Colonic mucosa (tissue), 4 donors: ENCODE data around the gene CREBBP. TPM values are rescaled to one million over a fixed set of nuclear protein-coding genes. Genes with fewer than 3 reads are reported as not detected.

Source experiments
- DNase-seq: peaks from one replicate; pipeline ENCODE4 v3.0.0-alpha.2; 2020
- H3K27ac ChIP-seq: fragments of 200-600 bp; one replicate; pipeline ENCODE4 v1.8.0; 2021
- H3K27me3 ChIP-seq: fragments of 200-600 bp; one replicate; pipeline ENCODE4 v1.8.0; 2021
- H3K36me3 ChIP-seq: fragments of 200-600 bp; one replicate; pipeline ENCODE4 v1.8.0; 2021
- H3K4me1 ChIP-seq: fragments of 200-600 bp; one replicate; pipeline ENCODE4 v1.8.0; 2021; ENCODE audit warnings: mild to moderate bottlenecking
- H3K4me3 ChIP-seq: fragments of 200-600 bp; one replicate; pipeline ENCODE4 v1.8.0; 2021
- H3K9ac ChIP-seq, 2 donors: one replicate each; pipeline ENCODE4 v1.7.0; 2013; ENCODE audit warnings: control low read depth in 2 of 2, low read depth in 2 of 2, low read length in 2 of 2
- H3K9me3 ChIP-seq: fragments of 200-600 bp; one replicate; pipeline ENCODE4 v1.8.0; 2021
- intact Hi-C: fragments of 100-400 bp; cut with DNase I; formaldehyde crosslinking; loops from one replicate; pipeline ENCODE4 v1.14.1; 2022
- total RNA-seq, 2 donors: library from RNA; stranded (reverse); fragmentation: NEBNext Ultra II Directional in 1 of 2; extraction: Animal tissue kit (Norgen Biotek cat#: 25700) in 1 of 2; gene quantifications; one replicate each; pipeline ENCODE4 v1.2.1, GENCODE V29; 2021
- TF ChIP-seq, protein P1 (sequence below): fragments of 200-600 bp; IDR thresholded peaks from one replicate; pipeline ENCODE4 v1.8.0; 2022; ENCODE audit warnings: antibody characterized with exemption, mild to moderate bottlenecking
- donor health status: healthy.
- donor health status: DM: no; HTN: no; CAD: no.
- donor health status: DM: no; HTN: no; CAD: no.

CREBBP gene
- total RNA-seq, 2 donors from 2014 or later = 42.0 to 45.2 TPM

DNA sequence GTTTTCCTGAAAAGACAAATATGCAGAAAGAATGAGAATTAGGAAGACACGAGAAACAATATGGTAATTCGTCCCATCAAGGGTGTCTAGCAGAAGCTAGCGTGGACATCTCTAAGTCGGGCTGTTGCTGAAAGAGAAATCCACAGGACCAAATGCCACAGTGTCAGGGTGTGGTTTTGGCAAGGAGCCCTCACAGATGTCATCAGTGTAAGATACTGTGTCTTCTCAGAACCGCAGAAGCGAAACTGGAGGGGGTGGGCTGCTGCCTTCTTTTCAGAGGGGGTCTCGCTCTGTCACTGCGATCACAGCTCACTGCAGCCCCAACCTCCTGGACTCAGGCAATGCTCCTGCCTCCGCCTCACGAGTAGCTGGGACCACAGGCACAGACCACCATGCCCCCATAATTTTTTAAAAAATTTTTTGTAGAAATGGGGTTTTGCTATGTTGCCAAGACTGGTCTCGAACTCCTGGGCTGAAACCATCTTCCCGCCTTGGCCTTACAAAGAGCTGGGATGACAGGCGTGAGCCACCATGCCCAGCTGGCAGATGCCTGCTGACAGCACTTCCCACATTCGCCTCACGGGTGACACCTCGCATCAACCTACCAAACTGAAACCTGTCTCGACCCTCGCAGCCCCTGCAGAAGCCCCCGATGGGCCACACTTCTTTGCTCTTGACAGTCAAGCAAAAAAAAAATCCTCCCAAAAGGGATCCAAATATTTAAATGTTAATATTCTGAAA is 189.4 kb downstream of the CREBBP start:
- H3K9ac ChIP-seq = no peak overlapping the region
- no peaks in the 10 kb centered on the region for H3K27me3 ChIP-seq
- TF ChIP-seq, protein P1, sequence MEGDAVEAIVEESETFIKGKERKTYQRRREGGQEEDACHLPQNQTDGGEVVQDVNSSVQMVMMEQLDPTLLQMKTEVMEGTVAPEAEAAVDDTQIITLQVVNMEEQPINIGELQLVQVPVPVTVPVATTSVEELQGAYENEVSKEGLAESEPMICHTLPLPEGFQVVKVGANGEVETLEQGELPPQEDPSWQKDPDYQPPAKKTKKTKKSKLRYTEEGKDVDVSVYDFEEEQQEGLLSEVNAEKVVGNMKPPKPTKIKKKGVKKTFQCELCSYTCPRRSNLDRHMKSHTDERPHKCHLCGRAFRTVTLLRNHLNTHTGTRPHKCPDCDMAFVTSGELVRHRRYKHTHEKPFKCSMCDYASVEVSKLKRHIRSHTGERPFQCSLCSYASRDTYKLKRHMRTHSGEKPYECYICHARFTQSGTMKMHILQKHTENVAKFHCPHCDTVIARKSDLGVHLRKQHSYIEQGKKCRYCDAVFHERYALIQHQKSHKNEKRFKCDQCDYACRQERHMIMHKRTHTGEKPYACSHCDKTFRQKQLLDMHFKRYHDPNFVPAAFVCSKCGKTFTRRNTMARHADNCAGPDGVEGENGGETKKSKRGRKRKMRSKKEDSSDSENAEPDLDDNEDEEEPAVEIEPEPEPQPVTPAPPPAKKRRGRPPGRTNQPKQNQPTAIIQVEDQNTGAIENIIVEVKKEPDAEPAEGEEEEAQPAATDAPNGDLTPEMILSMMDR = no peak
- no peak overlapping the region for H3K27ac ChIP-seq
- no peaks in the 10 kb centered on the region for H3K36me3 ChIP-seq
- no peak for DNase-seq
- no peaks in the 10 kb centered on the region for H3K9me3 ChIP-seq
- H3K4me1 ChIP-seq = peaks cover 4% of the 10 kb centered on the region
- intact Hi-C loops = loop anchor here (5.0 kb wide), 1 partner anchor 186 kb away; no protein-coding TSS in a partner anchor
- H3K4me3 ChIP-seq = no peak overlapping the region

DNA sequence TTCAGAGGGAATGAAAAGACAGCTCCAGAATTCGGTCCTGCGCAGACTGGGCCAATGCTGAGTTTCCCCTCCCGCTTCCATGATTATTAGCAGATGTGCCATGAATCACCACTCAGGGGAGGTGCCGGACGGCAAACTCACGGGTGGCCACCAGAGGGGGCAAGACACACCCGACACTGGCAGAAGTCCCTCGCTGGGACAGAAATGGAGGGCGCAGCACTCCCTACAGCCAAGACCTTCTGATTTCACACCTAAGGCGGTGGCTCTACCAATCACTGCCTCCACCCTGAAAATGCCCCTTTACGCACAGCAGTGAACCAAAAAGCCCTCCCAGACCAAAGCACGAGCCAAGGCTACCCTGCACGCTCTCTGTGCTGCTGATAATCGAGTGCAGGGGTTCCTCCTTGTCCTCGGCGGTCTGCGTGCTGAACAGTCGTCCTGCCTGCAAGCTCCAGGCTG is 190.0 kb downstream of the CREBBP start:
- no peaks in the 10 kb centered on the region for H3K27me3 ChIP-seq
- no peaks in the 10 kb centered on the region for H3K36me3 ChIP-seq
- H3K4me3 ChIP-seq = no peak overlapping the region
- H3K4me1 ChIP-seq = peaks cover 4% of the 10 kb centered on the region
- no peaks in the 10 kb centered on the region for H3K9me3 ChIP-seq
- H3K27ac ChIP-seq = no peak overlapping the region
- peak; percentile 88 for DNase-seq
- peak overlapping the region in 1 of 2 donors; percentile 44 for H3K9ac ChIP-seq
- intact Hi-C loops = loop anchor here (5.0 kb wide), 1 partner anchor 187 kb away; no protein-coding TSS in a partner anchor
- TF ChIP-seq, protein P1 = peak; percentile 94

DNA sequence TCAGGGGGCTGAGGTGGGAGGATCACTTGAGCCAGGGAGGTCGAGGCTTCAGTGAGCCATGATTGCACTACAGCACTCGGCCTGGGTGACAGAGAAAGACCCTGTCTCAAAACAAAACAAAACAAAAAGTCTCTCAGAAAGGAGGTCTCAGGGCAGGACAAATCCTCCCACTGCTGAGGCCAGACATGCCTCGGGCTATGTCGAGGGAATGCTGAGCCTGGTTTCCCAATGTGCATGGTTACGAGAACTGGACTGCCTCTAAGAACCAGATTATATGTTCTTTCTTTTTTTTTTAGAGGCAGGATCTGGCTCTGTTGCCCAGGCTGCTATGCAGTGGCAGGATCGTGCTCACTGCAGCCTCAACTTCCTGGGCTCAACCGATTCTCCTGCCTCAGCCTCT is 190.8 kb downstream of the CREBBP start:
- no peak overlapping the region for H3K27ac ChIP-seq
- no peak for DNase-seq
- intact Hi-C loops = loop anchor here (5.0 kb wide), 1 partner anchor 188 kb away; no protein-coding TSS in a partner anchor
- no peaks in the 10 kb centered on the region for H3K36me3 ChIP-seq
- peaks cover 4% of the 10 kb centered on the region for H3K4me1 ChIP-seq
- no peak overlapping the region for H3K4me3 ChIP-seq
- H3K9me3 ChIP-seq = no peaks in the 10 kb centered on the region
- no peak overlapping the region for H3K9ac ChIP-seq
- TF ChIP-seq, protein P1 = no peak
- no peaks in the 10 kb centered on the region for H3K27me3 ChIP-seq

DNA sequence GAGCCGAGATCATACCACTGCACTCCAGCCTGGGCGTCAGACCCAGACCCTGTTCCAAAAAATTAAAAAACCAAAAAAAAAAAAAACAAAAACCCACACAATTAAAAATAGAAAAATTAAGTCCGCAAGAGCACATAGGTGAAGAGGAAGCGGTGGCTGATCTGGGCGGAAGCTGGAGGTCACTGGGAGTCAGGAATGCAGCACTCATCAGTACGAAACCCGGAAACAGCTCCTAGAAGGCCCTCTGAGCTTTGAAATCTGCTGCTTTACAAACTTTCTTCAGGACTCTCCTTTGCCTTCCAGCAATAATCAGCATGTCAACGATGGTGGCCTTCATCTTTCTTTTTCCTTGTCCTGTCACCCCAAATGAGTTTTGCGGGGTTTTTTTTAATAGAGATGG is 192.7 kb downstream of the CREBBP start:
- Histone ChIP-seq H3K9ac (no peak overlapping the region), H3K27ac (no peak overlapping the region), H3K36me3 (peaks cover under 1% of the 10 kb centered on the region), H3K4me3 (no peak overlapping the region), H3K9me3 (no peaks in the 10 kb centered on the region), H3K27me3 (no peaks in the 10 kb centered on the region), H3K4me1 (peaks cover 4% of the 10 kb centered on the region)
- no peak for DNase-seq
- intact Hi-C loops = no loop called here
- TF ChIP-seq, protein P1 = no peak

DNA sequence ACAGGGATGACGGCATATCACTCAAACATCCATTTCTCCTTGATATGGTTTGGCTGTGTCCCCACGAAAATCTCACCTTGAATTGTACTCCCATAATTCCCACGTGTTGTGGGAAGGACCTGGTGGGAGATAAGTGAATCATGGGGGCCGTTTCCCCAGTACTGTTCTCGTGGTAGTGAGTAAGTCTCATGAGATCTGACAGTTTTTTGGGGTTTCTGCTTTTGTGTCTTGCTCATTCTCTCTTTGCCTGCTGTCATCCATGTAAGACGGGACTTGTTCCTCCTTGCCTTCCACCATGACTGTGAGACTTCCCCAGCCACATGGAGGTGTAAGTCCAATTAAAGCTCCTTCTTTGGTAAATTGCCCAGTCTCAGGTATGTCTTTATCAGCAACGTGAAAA is 193.5 kb downstream of the CREBBP start:
- Histone ChIP-seq H3K36me3 (peaks cover 3% of the 10 kb centered on the region), H3K9me3 (no peaks in the 10 kb centered on the region), H3K27ac (no peak overlapping the region), H3K4me3 (no peak overlapping the region), H3K4me1 (peaks cover 4% of the 10 kb centered on the region), H3K9ac (no peak overlapping the region), H3K27me3 (no peaks in the 10 kb centered on the region)
- intact Hi-C loops = no loop called here
- no peak for DNase-seq
- TF ChIP-seq, protein P1 = no peak
